Measurements from ENCODE around the gene TTC7B. TPM values are rescaled to one million over a fixed set of nuclear protein-coding genes. Genes with fewer than 3 reads are reported as not detected.
A peak's percentile ranks its signal among the peaks of the same experiment; 100 is the strongest.

TTC7B gene
- total and polyA plus RNA-seq, 2 experiments from 2014 or later, result 7.9 to 28.6 TPM

DNA sequence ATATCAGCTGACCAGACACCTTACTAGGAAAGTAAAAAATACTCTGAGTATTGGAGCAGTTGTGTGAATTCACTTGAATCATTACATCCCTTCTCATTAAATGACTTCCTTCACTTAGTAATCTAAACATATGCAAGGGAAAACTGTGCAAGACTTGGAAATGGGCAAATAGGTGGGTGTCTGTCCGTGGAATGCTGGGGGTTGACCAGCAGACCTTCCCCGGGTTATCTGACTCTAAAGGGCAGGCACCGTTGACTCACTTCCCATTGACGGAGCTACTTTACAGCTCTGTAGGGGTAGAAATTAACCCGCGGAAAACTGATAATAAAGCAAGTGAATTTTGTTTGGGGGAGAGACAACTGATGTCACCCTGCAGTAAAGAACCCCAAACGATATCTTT is 199.3 kb downstream of the TTC7B start:
- Mint-ChIP-seq H3K27me3 (ENCODE audit: insufficient read depth, low read depth, poor library complexity) (peaks cover 8% of the 10 kb centered on the region), H3K4me3 (no peak overlapping the region), H3K4me1 (peaks cover 23% of the 10 kb centered on the region), H3K9me3 (no peaks in the 10 kb centered on the region), H3K36me3 (ENCODE audit: low read depth) (no peaks in the 10 kb centered on the region; the same call in 2 of the 3 replicates), H3K27ac (0 out of 2 replicates have a peak overlapping the region, but pooled peaks have one; percentile 51)
- Histone ChIP-seq H3K27me3 (ENCODE audit: insufficient read depth) (no peaks in the 10 kb centered on the region), H2AFZ (no peak overlapping the region), H3K4me1 (ENCODE audit: insufficient read depth) (peaks cover 16% of the 10 kb centered on the region), H3K36me3 (ENCODE audit: insufficient read depth) (no peaks in the 10 kb centered on the region), H3K79me2 (replicated peaks; ENCODE audit: insufficient read depth) (no peaks in the 10 kb centered on the region), H3K4me3 (no peak overlapping the region), H3K4me2 (no peak overlapping the region), H4K20me1 (replicated peaks; ENCODE audit: insufficient read depth) (no peaks in the 10 kb centered on the region), H3F3A (replicated peaks; ENCODE audit: low read depth) (no peaks in the 10 kb centered on the region), H3K9me2 (ENCODE audit: insufficient read depth) (no peaks in the 10 kb centered on the region), H3K27ac (ENCODE audit: low read depth) (no peak overlapping the region)
- no peak for TF ChIP-seq POLR2AphosphoS5 (IDR thresholded peaks at IDR 0.05; ENCODE audit: low read depth)
- TF ChIP-seq JUNB (IDR thresholded peaks at IDR 0.05; ENCODE audit: unreplicated experiment), result no peak
- no peak for TF ChIP-seq CREB1 (CRISPR knock-in tag; IDR thresholded peaks at IDR 0.05; ENCODE audit: low read depth)
- TF ChIP-seq, protein P1, sequence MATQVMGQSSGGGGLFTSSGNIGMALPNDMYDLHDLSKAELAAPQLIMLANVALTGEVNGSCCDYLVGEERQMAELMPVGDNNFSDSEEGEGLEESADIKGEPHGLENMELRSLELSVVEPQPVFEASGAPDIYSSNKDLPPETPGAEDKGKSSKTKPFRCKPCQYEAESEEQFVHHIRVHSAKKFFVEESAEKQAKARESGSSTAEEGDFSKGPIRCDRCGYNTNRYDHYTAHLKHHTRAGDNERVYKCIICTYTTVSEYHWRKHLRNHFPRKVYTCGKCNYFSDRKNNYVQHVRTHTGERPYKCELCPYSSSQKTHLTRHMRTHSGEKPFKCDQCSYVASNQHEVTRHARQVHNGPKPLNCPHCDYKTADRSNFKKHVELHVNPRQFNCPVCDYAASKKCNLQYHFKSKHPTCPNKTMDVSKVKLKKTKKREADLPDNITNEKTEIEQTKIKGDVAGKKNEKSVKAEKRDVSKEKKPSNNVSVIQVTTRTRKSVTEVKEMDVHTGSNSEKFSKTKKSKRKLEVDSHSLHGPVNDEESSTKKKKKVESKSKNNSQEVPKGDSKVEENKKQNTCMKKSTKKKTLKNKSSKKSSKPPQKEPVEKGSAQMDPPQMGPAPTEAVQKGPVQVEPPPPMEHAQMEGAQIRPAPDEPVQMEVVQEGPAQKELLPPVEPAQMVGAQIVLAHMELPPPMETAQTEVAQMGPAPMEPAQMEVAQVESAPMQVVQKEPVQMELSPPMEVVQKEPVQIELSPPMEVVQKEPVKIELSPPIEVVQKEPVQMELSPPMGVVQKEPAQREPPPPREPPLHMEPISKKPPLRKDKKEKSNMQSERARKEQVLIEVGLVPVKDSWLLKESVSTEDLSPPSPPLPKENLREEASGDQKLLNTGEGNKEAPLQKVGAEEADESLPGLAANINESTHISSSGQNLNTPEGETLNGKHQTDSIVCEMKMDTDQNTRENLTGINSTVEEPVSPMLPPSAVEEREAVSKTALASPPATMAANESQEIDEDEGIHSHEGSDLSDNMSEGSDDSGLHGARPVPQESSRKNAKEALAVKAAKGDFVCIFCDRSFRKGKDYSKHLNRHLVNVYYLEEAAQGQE (IDR thresholded peaks at IDR 0.05; ENCODE audit: unreplicated experiment), result no peak
- no peak for TF ChIP-seq EZH2 (IDR thresholded peaks at IDR 0.05; ENCODE audit: low read depth, unreplicated experiment)
- TF ChIP-seq, protein P2, sequence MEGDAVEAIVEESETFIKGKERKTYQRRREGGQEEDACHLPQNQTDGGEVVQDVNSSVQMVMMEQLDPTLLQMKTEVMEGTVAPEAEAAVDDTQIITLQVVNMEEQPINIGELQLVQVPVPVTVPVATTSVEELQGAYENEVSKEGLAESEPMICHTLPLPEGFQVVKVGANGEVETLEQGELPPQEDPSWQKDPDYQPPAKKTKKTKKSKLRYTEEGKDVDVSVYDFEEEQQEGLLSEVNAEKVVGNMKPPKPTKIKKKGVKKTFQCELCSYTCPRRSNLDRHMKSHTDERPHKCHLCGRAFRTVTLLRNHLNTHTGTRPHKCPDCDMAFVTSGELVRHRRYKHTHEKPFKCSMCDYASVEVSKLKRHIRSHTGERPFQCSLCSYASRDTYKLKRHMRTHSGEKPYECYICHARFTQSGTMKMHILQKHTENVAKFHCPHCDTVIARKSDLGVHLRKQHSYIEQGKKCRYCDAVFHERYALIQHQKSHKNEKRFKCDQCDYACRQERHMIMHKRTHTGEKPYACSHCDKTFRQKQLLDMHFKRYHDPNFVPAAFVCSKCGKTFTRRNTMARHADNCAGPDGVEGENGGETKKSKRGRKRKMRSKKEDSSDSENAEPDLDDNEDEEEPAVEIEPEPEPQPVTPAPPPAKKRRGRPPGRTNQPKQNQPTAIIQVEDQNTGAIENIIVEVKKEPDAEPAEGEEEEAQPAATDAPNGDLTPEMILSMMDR (conservative IDR thresholded peaks at IDR 0.05; ENCODE audit: low read depth in 2 of 2), result no peak
- TF ChIP-seq EZH2phosphoT487 (IDR thresholded peaks at IDR 0.05; ENCODE audit: unreplicated experiment), result no peak
- TF ChIP-seq STAT1 (IDR thresholded peaks at IDR 0.05; ENCODE audit: unreplicated experiment), result no peak
- TF ChIP-seq ZNF114 (CRISPR knock-in tag; IDR thresholded peaks at IDR 0.05), result no peak
- TF ChIP-seq, protein P3, sequence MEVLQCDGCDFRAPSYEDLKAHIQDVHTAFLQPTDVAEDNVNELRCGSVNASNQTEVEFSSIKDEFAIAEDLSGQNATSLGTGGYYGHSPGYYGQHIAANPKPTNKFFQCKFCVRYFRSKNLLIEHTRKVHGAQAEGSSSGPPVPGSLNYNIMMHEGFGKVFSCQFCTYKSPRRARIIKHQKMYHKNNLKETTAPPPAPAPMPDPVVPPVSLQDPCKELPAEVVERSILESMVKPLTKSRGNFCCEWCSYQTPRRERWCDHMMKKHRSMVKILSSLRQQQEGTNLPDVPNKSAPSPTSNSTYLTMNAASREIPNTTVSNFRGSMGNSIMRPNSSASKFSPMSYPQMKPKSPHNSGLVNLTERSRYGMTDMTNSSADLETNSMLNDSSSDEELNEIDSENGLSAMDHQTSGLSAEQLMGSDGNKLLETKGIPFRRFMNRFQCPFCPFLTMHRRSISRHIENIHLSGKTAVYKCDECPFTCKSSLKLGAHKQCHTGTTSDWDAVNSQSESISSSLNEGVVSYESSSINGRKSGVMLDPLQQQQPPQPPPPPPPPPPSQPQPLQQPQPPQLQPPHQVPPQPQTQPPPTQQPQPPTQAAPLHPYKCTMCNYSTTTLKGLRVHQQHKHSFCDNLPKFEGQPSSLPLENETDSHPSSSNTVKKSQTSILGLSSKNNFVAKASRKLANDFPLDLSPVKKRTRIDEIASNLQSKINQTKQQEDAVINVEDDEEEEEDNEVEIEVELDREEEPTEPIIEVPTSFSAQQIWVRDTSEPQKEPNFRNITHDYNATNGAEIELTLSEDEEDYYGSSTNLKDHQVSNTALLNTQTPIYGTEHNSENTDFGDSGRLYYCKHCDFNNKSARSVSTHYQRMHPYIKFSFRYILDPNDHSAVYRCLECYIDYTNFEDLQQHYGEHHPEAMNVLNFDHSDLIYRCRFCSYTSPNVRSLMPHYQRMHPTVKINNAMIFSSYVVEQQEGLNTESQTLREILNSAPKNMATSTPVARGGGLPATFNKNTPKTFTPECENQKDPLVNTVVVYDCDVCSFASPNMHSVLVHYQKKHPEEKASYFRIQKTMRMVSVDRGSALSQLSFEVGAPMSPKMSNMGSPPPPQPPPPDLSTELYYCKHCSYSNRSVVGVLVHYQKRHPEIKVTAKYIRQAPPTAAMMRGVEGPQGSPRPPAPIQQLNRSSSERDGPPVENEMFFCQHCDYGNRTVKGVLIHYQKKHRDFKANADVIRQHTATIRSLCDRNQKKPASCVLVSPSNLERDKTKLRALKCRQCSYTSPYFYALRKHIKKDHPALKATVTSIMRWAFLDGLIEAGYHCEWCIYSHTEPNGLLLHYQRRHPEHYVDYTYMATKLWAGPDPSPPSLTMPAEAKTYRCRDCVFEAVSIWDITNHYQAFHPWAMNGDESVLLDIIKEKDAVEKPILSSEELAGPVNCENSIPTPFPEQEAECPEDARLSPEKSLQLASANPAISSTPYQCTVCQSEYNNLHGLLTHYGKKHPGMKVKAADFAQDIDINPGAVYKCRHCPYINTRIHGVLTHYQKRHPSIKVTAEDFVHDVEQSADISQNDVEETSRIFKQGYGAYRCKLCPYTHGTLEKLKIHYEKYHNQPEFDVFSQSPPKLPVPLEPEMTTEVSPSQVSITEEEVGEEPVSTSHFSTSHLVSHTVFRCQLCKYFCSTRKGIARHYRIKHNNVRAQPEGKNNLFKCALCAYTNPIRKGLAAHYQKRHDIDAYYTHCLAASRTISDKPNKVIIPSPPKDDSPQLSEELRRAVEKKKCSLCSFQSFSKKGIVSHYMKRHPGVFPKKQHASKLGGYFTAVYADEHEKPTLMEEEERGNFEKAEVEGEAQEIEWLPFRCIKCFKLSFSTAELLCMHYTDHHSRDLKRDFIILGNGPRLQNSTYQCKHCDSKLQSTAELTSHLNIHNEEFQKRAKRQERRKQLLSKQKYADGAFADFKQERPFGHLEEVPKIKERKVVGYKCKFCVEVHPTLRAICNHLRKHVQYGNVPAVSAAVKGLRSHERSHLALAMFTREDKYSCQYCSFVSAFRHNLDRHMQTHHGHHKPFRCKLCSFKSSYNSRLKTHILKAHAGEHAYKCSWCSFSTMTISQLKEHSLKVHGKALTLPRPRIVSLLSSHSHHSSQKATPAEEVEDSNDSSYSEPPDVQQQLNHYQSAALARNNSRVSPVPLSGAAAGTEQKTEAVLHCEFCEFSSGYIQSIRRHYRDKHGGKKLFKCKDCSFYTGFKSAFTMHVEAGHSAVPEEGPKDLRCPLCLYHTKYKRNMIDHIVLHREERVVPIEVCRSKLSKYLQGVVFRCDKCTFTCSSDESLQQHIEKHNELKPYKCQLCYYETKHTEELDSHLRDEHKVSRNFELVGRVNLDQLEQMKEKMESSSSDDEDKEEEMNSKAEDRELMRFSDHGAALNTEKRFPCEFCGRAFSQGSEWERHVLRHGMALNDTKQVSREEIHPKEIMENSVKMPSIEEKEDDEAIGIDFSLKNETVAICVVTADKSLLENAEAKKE (CRISPR knock-in tag; IDR thresholded peaks at IDR 0.05), result no peak
- no peak for TF ChIP-seq NANOG (IDR thresholded peaks at IDR 0.05; ENCODE audit: borderline replicate concordance)
- no peak for TF ChIP-seq ZNF331 (CRISPR knock-in tag; IDR thresholded peaks at IDR 0.05; ENCODE audit: low read depth)
- TF ChIP-seq, protein P4, sequence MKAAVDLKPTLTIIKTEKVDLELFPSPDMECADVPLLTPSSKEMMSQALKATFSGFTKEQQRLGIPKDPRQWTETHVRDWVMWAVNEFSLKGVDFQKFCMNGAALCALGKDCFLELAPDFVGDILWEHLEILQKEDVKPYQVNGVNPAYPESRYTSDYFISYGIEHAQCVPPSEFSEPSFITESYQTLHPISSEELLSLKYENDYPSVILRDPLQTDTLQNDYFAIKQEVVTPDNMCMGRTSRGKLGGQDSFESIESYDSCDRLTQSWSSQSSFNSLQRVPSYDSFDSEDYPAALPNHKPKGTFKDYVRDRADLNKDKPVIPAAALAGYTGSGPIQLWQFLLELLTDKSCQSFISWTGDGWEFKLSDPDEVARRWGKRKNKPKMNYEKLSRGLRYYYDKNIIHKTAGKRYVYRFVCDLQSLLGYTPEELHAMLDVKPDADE (IDR thresholded peaks at IDR 0.05), result no peak
- ATAC-seq, result no peak
- no peak for DNase-seq (ENCODE audit: low spot score)

Data from GM23338 (cell line).